Measurements from ENCODE around the gene GAREM1. TPM values are rescaled to one million over a fixed set of nuclear protein-coding genes. Genes with fewer than 3 reads are reported as not detected.

Gene GAREM1
- total and polyA plus RNA-seq, 2 experiments from 2014 or later = 6.9 to 7.1 TPM

GRCh38 chr18:32450026-32450691, 20.5 kb downstream of the GAREM1 start:
- no peaks in the 10 kb centered on the region for H3K27me3 ChIP-seq
- H3K9me2 ChIP-seq (replicated peaks; ENCODE audit: insufficient read depth) = no peaks in the 10 kb centered on the region
- no peak overlapping the region for H3K4me2 ChIP-seq
- 76% methylated on average over 3 of the region's 3 CpGs for WGBS (ENCODE audit: low lambda C conversion rate, missing lambda C conversion rate)
- no peak overlapping the region for H2AFZ ChIP-seq
- peaks cover 29% of the 10 kb centered on the region for H3K79me2 ChIP-seq
- no peaks in the 10 kb centered on the region for H3K36me3 ChIP-seq (replicated peaks; ENCODE audit: insufficient read depth, low read depth)
- no peaks in the 10 kb centered on the region for H3K4me1 ChIP-seq (ENCODE audit: insufficient read depth)
- no peak for TF ChIP-seq CTCF (IDR thresholded peaks at IDR 0.05; ENCODE audit: poor library complexity)
- no peak overlapping the region for H3K4me3 ChIP-seq
- no peak overlapping the region for H3K27ac ChIP-seq
- no peaks in the 10 kb centered on the region for H4K20me1 ChIP-seq (ENCODE audit: insufficient read depth, poor library complexity, severe bottlenecking)
- DNase-seq (ENCODE audit: low spot score) = no peak
- H3K9me3 ChIP-seq (ENCODE audit: low read depth) = no peaks in the 10 kb centered on the region

GRCh38 chr18:32446780-32447179, 23.9 kb downstream of the GAREM1 start:
- Histone ChIP-seq H4K20me1 (ENCODE audit: insufficient read depth, poor library complexity, severe bottlenecking) (no peaks in the 10 kb centered on the region), H3K9me2 (replicated peaks; ENCODE audit: insufficient read depth) (no peaks in the 10 kb centered on the region), H3K4me2 (no peak overlapping the region), H3K27ac (no peak overlapping the region), H3K36me3 (replicated peaks; ENCODE audit: insufficient read depth, low read depth) (no peaks in the 10 kb centered on the region), H3K27me3 (no peaks in the 10 kb centered on the region), H3K4me3 (no peak overlapping the region), H3K79me2 (peaks cover 20% of the 10 kb centered on the region), H3K4me1 (ENCODE audit: insufficient read depth) (no peaks in the 10 kb centered on the region), H3K9me3 (ENCODE audit: low read depth) (no peaks in the 10 kb centered on the region), H2AFZ (no peak overlapping the region)
- 52% methylated on average over 3 of the region's 3 CpGs for WGBS (ENCODE audit: low lambda C conversion rate, missing lambda C conversion rate)
- DNase-seq (ENCODE audit: low spot score) = no peak
- no peak for TF ChIP-seq CTCF (IDR thresholded peaks at IDR 0.05; ENCODE audit: poor library complexity)
- TF ChIP-seq EZH2phosphoT487 (IDR thresholded peaks at IDR 0.05; ENCODE audit: low read depth, severe bottlenecking, unreplicated experiment) = no peak
- no peak for TF ChIP-seq EZH2 (IDR thresholded peaks at IDR 0.05; ENCODE audit: borderline replicate concordance)

- no peak overlapping the region for H3K4me2 ChIP-seq
- H3K27ac ChIP-seq = no peak overlapping the region
- H3K4me1 ChIP-seq (ENCODE audit: insufficient read depth) = no peaks in the 10 kb centered on the region
- H3K79me2 ChIP-seq = peaks cover 28% of the 10 kb centered on the region
- WGBS (ENCODE audit: low lambda C conversion rate, missing lambda C conversion rate) = 94% methylated on average over 1 of the region's 1 CpG
- H3K27me3 ChIP-seq = no peaks in the 10 kb centered on the region
- H3K36me3 ChIP-seq (replicated peaks; ENCODE audit: insufficient read depth, low read depth) = no peaks in the 10 kb centered on the region
- no peak overlapping the region for H3K4me3 ChIP-seq
- H3K9me2 ChIP-seq (replicated peaks; ENCODE audit: insufficient read depth) = no peaks in the 10 kb centered on the region
- peaks cover 5% of the 10 kb centered on the region for H4K20me1 ChIP-seq (ENCODE audit: insufficient read depth, poor library complexity, severe bottlenecking)
- TF ChIP-seq CTCF (IDR thresholded peaks at IDR 0.05; ENCODE audit: poor library complexity) (no peak), EZH2phosphoT487 (IDR thresholded peaks at IDR 0.05; ENCODE audit: low read depth, severe bottlenecking, unreplicated experiment) (no peak), EZH2 (IDR thresholded peaks at IDR 0.05; ENCODE audit: borderline replicate concordance) (no peak)
- no peaks in the 10 kb centered on the region for H3K9me3 ChIP-seq (ENCODE audit: low read depth)
- no peak for DNase-seq (ENCODE audit: low spot score)
- H2AFZ ChIP-seq = no peak overlapping the region
Measured at GRCh38 chr18:32445846-32446245, 24.8 kb downstream of the GAREM1 start.
